ENCODE measurements around the gene LYPD6B.

Gene LYPD6B

GRCh38 chr2:149170156-149170555, 131.7 kb downstream of the LYPD6B start:
- TF ChIP-seq CREB1 (IDR thresholded peaks at IDR 0.05; ENCODE audit: low read depth), result no peak
- TF ChIP-seq TAF1 (IDR thresholded peaks at IDR 0.05; ENCODE audit: low read depth), result no peak
- no peak for TF ChIP-seq TCF12 (IDR thresholded peaks at IDR 0.05; ENCODE audit: low read depth)
- TF ChIP-seq NFIC (IDR thresholded peaks at IDR 0.05), result no peak

DNA sequence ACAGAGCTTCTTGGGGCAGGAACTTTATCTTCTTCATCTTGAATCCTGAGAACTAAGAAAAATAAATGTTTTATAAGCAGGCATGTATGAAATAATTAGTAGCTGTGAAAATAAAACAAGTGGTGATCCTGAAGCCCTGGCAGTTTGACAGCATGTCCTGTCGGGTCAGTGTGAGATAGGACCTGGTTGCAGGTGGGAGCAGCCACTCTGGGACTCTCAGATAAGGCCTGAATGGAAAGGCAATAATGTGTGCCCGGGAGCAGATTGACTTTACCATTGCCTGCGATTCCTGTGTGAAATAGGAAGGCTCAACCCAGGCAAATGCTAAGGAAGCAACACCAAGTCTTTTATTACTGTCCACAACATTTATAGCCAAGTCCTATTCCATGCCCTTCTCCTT, 132.4 kb downstream of the LYPD6B start:
- TF ChIP-seq REST (IDR thresholded peaks at IDR 0.05; ENCODE audit: low read depth), result no peak
- no peak for TF ChIP-seq FOXM1 (IDR thresholded peaks at IDR 0.05; ENCODE audit: borderline replicate concordance, low read depth)
- no peak for TF ChIP-seq CREB1 (IDR thresholded peaks at IDR 0.05; ENCODE audit: low read depth)
- TF ChIP-seq, protein P1, sequence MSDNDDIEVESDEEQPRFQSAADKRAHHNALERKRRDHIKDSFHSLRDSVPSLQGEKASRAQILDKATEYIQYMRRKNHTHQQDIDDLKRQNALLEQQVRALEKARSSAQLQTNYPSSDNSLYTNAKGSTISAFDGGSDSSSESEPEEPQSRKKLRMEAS (IDR thresholded peaks at IDR 0.05), result no peak
- TF ChIP-seq NFIC (IDR thresholded peaks at IDR 0.05), result no peak
- TF ChIP-seq YY1 (IDR thresholded peaks at IDR 0.05; ENCODE audit: low read depth), result no peak
- no peak for TF ChIP-seq RAD21 (IDR thresholded peaks at IDR 0.05; ENCODE audit: low read depth)
- TF ChIP-seq, protein P2, sequence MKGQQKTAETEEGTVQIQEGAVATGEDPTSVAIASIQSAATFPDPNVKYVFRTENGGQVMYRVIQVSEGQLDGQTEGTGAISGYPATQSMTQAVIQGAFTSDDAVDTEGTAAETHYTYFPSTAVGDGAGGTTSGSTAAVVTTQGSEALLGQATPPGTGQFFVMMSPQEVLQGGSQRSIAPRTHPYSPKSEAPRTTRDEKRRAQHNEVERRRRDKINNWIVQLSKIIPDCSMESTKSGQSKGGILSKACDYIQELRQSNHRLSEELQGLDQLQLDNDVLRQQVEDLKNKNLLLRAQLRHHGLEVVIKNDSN (IDR thresholded peaks at IDR 0.05), result no peak
- TF ChIP-seq TCF12 (IDR thresholded peaks at IDR 0.05; ENCODE audit: low read depth), result no peak
- TF ChIP-seq TAF1 (IDR thresholded peaks at IDR 0.05; ENCODE audit: low read depth), result no peak
- no peak for TF ChIP-seq TEAD4 (IDR thresholded peaks at IDR 0.05)
- TF ChIP-seq CEBPB (IDR thresholded peaks at IDR 0.05), result no peak
- no peak for TF ChIP-seq EGR1 (IDR thresholded peaks at IDR 0.05)
- no peak for TF ChIP-seq EP300 (IDR thresholded peaks at IDR 0.05; ENCODE audit: borderline replicate concordance)
- no peak for TF ChIP-seq ZBTB7A (IDR thresholded peaks at IDR 0.05; ENCODE audit: low read depth)

GRCh38 chr2:149173220-149173619, 134.7 kb downstream of the LYPD6B start:
- no peak for TF ChIP-seq REST (IDR thresholded peaks at IDR 0.05; ENCODE audit: low read depth)
- TF ChIP-seq RAD21 (IDR thresholded peaks at IDR 0.05; ENCODE audit: low read depth), result no peak
- TF ChIP-seq, protein P1 (IDR thresholded peaks at IDR 0.05), result no peak
- no peak for TF ChIP-seq ZBTB7A (IDR thresholded peaks at IDR 0.05; ENCODE audit: low read depth)

GRCh38 chr2:149175956-149176355, 137.5 kb downstream of the LYPD6B start:
- TF ChIP-seq YY1 (IDR thresholded peaks at IDR 0.05; ENCODE audit: low read depth) (no peak), NFIC (IDR thresholded peaks at IDR 0.05) (no peak), REST (IDR thresholded peaks at IDR 0.05; ENCODE audit: low read depth) (no peak), TAF1 (IDR thresholded peaks at IDR 0.05; ENCODE audit: low read depth) (no peak), FOXM1 (IDR thresholded peaks at IDR 0.05; ENCODE audit: borderline replicate concordance, low read depth) (no peak), EP300 (IDR thresholded peaks at IDR 0.05; ENCODE audit: borderline replicate concordance) (no peak), EGR1 (IDR thresholded peaks at IDR 0.05) (no peak), RAD21 (IDR thresholded peaks at IDR 0.05; ENCODE audit: low read depth) (no peak), CEBPB (IDR thresholded peaks at IDR 0.05) (no peak), ZBTB7A (IDR thresholded peaks at IDR 0.05; ENCODE audit: low read depth) (no peak), TEAD4 (IDR thresholded peaks at IDR 0.05) (no peak), TCF12 (IDR thresholded peaks at IDR 0.05; ENCODE audit: low read depth) (no peak), CREB1 (IDR thresholded peaks at IDR 0.05; ENCODE audit: low read depth) (no peak)
- TF ChIP-seq, protein P1 (IDR thresholded peaks at IDR 0.05), result no peak
- TF ChIP-seq, protein P2 (IDR thresholded peaks at IDR 0.05), result no peak

GRCh38 chr2:149178612-149179011, 140.1 kb downstream of the LYPD6B start:
- TF ChIP-seq EGR1 (IDR thresholded peaks at IDR 0.05) (no peak), TEAD4 (IDR thresholded peaks at IDR 0.05) (no peak), TAF1 (IDR thresholded peaks at IDR 0.05; ENCODE audit: low read depth) (no peak), TCF12 (IDR thresholded peaks at IDR 0.05; ENCODE audit: low read depth) (no peak), EP300 (IDR thresholded peaks at IDR 0.05; ENCODE audit: borderline replicate concordance) (no peak), FOXM1 (IDR thresholded peaks at IDR 0.05; ENCODE audit: borderline replicate concordance, low read depth) (no peak), ZBTB7A (IDR thresholded peaks at IDR 0.05; ENCODE audit: low read depth) (no peak), REST (IDR thresholded peaks at IDR 0.05; ENCODE audit: low read depth) (no peak), NFIC (IDR thresholded peaks at IDR 0.05) (no peak), CEBPB (IDR thresholded peaks at IDR 0.05) (no peak), YY1 (IDR thresholded peaks at IDR 0.05; ENCODE audit: low read depth) (no peak), CREB1 (IDR thresholded peaks at IDR 0.05; ENCODE audit: low read depth) (no peak), RAD21 (IDR thresholded peaks at IDR 0.05; ENCODE audit: low read depth) (no peak)
- TF ChIP-seq, protein P1 (IDR thresholded peaks at IDR 0.05), result no peak
- TF ChIP-seq, protein P2 (IDR thresholded peaks at IDR 0.05), result no peak

Measured in Ishikawa (cell line).